Hematopoietic multipotent progenitor cell treated with erythropoietin and hydrocortisone succinate and interleukin-3 and kit ligand, for 15 days (in vitro differentiated cells): Measurements from ENCODE around the gene VTN.

Source experiments
- DNase-seq: peaks from one replicate; pipeline ENCODE4 v3.0.0-alpha.2; 2015; ENCODE audit warnings: low spot score

VTN gene

DNA sequence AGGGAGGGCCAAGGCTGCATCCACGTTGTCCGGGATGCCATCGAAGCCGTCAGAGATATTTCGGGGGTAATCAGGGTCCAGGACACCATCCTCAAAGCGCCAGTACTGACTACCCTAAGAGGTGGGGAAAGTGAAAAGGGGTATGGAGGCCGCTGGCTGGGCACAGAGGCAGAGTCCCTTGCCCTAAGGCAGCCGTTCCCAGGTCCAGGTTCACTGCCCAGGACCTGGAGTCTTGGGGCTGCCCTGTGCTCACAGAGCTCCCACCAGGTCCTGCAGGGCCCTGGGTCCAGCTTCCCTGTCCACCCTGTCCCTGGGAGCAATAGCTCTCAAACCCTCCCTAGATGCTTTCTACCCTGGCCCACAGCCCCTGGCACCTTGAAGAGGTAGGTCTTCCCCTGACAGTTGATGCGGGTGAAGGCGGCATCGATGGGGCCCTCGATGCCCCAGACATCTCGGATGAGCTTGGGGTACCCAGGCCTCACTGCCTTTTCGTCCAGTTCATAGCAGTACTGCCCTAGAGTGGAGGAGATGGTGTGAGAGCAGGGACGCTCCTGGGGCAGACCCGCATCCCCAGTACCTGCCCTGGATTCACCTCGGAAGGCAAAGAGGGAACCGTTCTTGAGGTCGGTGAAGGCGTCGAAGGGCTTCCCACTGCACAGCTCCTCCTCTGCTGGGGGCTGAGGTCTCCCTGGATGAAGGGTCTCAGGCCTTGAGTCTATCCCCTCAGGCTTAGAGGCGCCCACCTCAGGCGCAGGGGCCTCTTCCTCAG is 1.0 kb downstream of the VTN start:
- DNase-seq, result no peak

DNA sequence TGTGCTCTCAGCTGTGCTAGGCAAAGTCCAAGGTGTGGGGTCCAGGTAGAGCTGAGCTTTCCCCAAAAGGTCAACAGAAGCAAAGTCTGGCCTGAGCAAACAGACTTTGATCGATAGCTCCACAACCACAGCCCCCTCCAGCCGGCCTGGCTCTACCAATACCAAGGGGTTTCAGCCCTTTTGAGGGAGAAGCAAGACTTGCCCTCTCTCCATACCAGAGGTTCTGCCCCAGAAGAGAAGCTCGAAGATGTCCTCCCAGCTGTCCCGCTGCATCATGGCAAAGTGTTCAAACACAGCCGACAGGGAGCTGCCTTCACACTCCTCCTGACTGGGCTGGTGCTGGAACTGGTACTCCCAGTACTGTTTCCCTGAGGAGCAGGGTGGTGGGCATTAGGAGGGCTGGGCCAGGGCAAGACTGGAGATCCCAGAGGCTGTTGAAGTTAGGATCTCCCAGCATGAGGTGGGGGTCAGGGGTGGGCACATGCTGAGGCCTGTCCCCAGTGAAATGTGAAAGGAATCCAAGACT is 1.7 kb downstream of the VTN start:
- no peak for DNase-seq

DNA sequence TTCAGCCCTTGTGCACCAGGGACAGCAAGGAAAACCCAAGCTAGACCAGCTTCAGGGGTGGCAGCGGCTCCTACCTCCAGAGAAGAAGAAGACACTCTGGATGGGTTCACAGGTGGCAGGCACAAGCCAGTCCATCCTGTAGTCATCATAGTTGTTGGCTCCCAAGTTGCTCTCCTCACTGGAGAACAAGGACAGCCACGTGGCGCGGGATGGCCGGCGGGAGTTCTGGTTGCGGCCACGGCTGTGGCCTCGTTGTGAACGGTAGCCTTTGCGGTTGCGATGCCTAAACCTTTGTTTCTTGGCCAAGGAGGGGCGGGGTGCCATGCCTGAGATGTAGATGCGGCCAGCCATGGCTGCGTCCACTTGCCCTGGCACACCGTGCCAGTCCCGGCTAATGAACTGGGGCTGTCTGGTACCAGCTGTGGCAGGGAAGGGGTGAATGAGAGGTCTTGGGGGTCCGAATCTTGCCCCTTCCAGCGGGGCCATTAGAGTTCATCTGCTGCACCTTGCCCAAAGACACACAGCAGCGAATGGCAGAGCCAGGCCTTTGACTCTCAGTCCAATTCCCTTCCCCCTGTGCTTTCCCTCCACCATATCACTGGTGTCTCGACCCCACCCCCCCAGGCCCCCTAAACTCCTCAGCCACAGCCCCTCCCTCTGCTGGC is 2.3 kb downstream of the VTN start:
- no peak for DNase-seq

DNA sequence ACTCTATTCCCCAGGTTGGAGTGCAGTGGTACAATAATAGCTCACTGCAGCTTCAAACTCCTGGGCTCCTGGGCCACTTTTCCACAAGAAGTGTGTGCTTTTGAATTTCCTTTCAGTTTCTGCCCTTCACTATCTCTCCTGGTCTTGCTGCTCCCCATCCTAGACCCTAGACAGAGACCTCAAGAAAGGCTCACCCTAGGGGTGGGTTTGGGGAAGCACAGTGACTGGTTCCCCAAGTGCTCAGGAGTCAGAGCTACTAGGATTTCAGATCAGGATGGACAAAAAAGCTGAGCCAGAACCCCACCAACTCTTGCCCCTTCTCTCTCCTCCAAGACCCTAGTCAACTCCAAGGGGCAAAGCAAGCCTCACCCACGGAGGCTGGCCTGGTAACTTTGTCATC is 3.5 kb downstream of the VTN start:
- no peak for DNase-seq

DNA sequence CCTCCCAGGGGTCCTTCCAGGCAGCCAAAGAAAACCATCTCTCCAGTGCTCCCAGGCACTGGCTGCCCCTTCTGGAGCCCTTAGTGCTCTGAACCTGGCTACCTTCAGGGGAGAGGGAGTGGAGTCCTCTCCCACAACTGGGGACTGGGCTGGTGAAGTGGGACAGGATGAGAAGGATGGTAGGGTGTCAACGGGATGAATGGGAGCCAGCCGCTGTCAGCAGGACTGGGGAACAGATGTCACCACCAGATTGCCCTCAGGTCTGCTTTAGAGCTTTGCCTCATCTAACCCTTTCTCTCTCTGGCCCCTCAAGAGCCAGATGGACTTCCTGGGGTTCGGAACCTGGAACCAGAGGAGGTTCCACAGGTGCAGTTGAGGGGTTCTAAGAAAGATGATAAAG is 4.6 kb downstream of the VTN start:
- no peak for DNase-seq

DNA sequence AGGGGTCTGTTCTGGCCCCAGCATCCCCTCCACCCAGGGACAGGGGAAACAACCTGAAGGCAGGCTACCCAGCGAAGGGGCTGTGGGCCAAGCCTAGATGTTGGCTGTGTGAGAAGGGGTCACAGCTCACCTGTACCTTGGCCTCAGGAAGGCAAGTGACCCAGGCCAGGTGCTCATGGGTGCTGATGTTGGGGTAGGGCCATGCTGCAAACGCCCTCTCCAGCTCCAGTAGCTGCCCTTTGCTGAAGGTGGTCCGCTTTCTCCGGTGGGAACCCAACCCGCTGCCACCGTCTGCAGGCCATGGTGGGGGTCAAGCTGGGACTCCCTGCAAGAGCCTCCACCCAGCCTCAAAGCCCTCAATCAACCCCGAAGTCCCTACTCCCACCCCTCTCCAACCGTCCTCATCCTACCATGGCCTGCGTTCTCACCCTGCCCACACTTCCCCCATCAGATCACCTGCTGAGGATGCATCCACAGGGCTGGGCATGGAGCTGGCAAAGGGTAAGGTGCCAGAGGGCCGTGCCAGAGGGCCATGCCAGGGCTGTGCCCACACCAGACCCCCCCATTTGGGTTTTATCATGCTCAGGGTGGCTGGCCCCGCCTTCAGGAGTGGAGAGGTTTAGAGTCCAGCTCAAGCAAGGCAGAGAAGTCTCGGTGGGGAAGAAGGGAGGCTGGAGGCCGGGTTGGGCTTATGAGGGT is 5.3 kb downstream of the VTN start, which contains the start of gene SEBOX:
Gene SEBOX (minus strand): TSS at position 535 of the 699 bp plus-strand sequence. CDS start 48 bp downstream, at position 487.
- no peak for DNase-seq

DNA sequence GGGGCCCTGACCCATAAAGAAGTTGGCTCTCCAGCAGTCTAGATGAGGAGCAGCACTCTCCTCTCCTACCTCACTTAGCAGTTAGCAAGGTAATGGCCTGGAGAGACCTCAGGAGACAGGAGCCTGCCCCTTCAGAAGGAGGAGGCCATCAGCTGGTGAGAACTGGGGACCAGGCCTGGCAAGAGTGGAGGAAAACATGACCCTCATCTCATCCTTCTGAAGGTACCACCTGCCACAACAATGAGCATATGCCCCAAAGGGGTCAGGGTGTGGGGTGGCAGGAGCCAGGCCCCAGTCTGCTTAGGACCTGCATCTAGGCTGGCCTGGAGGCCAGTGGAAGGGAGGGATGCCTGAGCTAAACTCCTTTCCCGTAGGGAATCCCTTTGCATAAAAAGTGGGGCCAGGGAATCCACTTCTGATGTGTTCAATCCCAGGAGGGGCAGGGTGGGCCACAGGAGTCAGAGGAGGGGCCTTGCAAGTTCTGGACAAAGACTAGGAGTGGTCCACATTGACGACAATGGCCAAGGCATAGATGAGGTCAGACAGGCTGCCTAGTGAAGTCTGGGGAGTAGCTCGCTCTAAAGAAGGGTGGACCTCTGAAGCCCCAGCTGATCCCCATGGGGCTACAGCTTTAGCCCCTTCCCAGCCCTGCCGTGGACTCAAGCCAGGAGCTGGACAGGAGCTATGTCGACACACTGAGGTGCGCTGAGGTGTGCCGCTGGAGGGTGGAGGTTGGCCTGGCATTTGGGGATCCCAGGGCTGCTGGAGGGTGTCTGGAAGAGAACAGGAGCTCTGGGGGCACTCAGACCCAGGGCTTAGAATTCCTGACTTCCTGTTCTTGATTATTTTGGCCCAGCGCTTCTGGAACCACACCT is 6.1 kb downstream of the VTN start:
- no peak for DNase-seq

DNA sequence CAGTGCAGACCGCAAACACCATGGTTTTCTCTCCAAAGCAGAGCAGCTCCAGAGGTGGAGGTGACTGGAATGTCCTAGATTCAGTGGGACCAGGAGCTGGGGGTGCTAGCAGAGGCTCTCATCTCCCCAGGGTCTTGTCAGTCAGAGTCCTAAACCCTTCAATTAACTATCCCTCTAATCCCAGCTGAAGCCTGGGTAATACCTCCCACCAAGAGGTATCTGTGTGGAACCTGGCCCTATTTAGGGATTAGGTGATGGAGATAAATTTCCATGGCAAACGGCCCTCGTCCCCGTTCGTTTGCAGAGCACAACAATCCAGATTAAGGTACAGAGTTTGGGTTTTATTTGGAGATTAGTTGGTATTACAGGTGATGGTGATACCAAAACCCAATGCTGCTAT is 6.9 kb downstream of the VTN start:
- no peak for DNase-seq

DNA sequence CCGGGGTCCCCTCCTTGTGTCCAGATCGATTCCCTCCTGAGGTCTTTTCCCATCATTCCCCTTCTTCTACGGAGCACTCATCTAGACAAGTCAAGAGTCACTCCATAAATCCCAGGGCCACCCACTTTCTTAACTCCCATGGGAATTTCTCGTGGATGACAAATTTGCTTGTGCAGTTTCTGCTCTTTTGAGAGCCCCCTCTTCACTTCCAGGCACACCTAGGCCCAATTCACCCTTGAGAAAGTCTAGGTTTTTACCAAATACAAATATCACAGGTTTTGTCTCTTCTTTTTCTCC is 12.3 kb downstream of the VTN start:
- DNase-seq, result no peak

DNA sequence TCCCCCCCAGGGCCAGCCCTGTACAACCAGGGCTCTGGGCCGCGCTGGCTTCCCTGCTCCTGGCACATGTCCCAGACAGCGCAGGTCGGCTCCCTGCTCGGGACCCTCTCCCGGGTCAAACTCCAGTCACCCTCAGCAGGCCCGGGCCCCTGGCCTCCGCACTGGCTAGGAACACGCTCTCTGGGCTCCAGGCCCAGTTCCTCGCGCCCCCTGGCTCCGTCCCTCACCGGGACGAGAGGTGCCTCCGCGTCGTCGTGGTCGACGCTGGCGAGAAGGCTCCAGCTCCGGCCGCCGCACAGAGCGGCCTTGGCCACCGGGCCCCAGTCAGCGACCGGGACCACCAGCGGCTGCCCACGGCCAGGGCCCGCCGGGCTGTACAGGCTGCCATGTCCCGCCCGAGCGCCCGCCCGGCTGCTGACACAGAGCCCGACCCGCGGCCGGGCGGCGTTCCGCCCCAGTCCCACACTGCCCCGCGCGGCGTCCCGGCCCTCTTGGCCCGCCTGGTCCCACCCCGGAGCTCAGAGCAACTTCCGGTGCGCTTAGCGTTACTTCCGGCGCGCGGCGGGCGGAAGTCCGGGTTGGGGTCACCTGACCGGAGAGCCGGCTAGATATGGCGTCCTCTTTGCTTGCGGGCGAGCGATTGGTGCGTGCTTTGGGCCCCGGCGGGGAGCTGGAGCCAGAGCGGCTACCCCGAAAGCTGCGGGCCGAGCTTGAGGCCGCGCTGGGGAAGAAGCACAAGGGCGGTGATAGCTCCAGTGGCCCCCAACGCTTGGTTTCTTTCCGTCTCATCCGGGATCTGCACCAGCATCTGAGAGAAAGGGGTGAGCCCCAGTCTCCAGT is 12.8 kb downstream of the VTN start, which contains the start of gene POLDIP2:
Gene POLDIP2 (minus strand): TSS at position 467 of the 840 bp plus-strand sequence. CDS start 79 bp downstream, at position 388.
- DNase-seq, result peak; percentile 97

DNA sequence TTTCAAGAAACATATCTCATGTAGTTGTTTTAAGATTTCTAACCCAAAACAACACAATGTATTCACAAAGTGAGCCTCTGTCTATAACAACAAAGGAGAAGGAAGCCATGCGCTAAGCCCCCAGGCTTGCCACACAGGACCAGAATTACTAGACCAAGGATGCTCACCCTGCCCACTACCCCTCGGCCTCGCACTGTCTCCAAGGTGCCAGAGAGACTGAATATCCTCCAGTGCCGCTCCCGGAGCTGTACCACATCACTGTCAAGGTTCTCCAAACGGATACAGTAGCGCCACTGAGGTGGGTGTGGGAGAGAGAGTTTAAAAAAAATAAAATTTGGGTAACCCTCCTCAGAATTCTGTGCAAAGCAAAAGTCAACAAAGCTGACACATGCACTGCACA is 19.8 kb downstream of the VTN start:
- no peak for DNase-seq

DNA sequence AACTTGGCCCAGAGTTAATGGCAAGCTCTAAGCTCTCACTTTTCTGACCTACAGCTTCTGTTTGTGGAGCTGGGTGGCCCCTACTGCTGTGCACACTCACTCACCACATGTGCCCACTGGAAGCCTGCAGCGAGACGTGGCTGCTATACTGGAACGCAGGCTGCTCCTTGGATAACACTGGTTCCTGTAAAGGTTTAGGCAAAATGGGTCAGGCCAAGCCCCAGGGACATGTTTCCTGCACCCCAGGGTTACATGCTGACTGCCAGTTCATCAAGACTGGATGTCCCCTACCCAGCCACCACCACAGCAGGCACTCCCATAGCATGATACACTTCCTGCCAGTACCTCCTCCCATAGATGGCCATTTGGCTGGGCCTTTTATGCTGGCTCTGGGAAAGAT is 21.1 kb downstream of the VTN start:
- DNase-seq, result no peak

DNA sequence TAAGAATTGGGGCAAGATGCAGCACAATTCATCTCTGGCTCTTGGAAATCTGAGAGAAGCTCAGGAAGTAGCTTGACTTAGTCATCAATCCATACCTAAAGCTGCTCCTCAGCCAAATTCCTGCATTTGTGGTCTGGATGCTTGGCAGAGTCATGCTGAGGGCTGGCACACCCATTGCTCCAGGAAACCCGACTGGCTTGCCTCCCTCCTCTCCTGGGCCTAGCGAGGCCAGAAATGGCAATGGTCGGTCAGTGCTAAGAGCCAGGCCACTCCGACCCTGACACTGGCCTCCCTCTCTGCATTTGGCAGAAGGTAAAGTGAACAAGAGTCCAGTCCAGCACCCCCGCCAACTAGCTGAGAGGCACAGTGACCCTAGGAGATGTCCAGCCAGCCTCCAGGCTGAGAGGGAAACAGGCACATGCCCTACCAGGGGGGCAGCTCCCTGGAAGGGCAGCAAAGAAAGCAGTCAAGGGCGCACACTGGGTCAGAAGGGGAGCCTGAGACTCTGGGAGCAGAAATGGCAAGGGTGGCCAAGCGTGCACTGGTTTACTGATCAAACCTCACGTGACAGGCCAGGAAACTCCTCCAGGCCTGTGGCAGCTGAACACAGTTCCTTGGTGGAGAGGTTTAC is 22.7 kb downstream of the VTN start:
- no peak for DNase-seq

DNA sequence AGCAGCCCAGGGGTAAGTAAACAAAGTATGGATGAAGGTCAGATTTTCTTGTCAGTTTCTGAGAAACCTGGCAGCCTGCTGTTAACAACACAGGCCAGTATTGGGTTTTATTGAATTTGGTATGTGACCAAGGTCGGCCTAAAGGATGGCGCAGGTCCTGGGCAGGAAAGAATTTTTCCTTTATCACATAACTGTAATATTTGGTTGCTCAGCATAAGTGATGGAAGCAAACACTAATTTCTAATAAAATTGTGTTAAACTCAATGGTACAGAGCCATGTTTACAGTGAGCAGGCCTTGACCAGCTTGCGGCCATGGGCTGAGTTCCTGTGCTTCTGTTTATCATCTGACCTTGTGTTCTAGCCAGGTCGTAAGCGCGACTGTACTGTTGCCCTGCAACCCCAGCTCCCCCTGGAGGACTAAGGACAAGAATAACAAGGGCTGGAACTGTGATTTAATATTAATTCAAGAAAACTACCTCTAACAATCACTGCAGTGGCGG is 23.3 kb downstream of the VTN start:
- DNase-seq, result no peak

DNA sequence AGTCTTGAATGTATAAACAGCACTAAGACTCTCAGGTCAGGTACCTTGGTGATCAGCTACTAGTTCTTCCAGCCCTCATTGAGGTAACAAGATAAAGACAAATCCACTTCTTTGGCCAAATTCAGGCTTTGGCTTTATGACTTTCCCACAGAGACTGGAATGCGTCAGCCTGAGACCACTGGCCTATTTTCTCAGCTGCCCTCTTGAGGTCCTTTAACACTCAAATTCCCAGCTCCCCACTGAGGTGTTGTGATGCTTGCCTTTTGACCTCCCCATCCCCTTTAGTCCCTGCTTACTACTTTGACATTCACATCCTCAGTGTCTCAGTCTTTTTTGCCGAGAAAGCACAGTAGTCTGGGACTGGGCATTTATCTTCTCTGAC is 23.9 kb downstream of the VTN start:
- DNase-seq, result no peak

DNA sequence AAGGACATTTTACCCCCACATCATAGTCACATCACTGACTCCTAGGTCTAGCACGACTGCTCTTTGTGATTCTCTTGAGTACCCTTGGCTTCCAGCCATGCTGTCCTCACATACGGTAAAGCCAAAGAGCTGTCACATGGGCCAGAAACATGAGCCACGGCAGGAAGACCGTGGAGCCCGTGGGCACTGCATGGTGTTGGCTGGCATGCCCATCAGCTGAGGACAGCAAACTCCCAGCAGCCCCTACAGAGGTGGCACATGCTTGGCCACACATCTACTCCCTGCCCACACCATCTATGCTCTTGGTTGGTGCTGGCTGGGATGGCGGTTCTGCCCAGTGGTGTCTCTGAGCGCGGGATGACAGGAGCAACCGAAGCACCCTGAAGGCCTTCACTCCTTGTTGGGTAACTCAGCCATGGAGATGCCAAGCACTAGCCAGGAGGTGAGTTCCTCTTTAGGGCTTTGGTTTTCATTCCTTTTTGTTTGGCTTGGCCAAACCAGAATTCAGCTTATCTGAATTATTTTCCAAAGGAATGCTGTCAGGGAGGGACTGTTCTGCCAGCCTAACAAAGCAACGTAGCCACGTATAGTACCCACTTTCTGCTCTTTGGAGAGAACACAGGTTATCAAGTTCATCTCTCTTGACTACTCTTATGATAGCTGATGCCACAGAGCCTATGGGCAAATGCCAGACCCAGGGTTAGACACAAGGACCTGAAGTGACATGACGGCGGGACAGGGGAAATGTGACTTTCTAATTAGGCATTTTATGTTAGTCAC is 24.5 kb downstream of the VTN start:
- DNase-seq, result no peak

DNA sequence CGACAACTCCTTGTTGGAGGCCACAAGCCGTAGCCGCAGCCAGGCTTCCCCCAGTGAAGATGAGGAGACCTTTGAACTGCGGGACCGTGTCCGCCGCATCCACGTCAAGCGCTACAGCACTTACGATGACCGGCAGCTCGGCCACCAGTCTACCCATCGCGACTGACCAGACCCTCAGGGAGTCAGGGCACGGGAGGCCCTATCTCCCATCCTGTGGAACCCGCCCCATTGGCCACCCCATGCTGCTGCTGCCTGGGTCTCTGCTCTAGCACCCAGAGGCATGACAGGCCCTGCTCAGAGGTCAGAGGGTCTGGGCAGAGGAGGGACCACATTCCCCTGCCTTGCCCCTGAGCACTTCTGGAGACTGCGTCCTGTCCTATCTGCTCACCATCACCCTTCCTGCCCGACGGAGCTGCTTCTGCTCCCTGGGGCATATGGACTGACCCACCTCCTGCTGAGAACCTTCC is 25.6 kb downstream of the VTN start:
- DNase-seq, result no peak

DNA sequence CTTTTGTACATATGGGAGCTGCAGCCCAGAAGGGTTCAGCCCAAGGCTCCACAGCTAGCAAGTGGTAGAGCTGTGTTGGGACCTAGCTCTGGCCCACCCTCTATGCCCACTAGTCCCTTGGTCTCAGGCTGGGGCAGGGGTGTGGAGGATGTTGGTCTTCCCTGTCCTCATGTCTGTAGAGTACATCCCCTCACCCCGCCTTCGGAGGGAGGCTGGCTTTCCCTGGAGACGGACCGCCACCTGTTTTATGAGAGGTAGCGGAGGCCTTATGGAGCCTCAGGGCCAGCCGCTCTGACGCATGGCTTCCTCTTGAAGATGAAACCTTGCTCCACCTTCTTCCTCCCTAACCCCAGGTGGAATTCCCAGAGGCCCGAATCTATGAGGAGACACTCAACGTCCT is 26.1 kb downstream of the VTN start:
- no peak for DNase-seq

DNA sequence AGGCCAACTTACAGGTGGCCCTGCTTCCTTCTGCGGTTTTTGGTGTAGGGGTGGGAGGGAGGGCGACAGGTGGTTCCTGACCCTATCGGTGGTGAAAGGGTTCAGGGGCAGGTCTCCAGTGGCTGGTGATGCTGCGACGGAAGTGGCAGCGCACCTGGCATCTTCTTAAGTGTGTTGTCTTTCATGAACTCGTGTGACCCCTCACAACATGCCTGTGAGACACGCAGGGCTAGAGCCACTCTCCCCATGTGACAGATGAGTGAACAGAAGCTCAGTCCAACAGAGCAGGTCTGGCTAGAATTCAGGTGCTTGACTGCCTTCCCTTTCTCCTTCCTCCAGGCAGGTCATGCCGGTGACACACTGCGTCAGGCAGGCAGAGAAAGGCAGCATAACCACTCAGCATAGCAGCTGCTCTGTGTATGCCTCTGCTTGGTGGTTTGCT is 26.6 kb downstream of the VTN start:
- DNase-seq, result no peak
